Body of pancreas (tissue), 4 donors: ENCODE data around the gene KCNT2. TPM values are rescaled to one million over a fixed set of nuclear protein-coding genes. Genes with fewer than 3 reads are reported as not detected.

Experiments used
- ATAC-seq: fragments of 150-250 bp; one replicate; pipeline ENCODE4 v1.9.1; 2016
- DNase-seq, 4 donors: peaks; one replicate each; pipeline ENCODE4 v3.0.0-alpha.2; 2019
- H3K27ac ChIP-seq, 4 donors: fragments of 200-600 bp; sonication (generic); 1 replicate in 3 of 4; 2 replicates in 1 of 4; pipeline versions ENCODE4 v1.5.1 to v1.6.1; 2016 to 2019; ENCODE audit warnings: mild to moderate bottlenecking in 1 of 4, mixed read lengths in 1 of 4, moderate library complexity in 1 of 4
- H3K27me3 ChIP-seq, 2 donors: fragments of 200-600 bp; sonication (generic); one replicate each; pipeline ENCODE4 v1.6.0; 2016; ENCODE audit warnings: mild to moderate bottlenecking in 1 of 2
- H3K36me3 ChIP-seq, 2 donors: fragments of 200-600 bp; sonication (generic); replicated peaks in 1 of 2; 2 replicates each; pipeline ENCODE4 v1.5.1; 2016; ENCODE audit warnings: low read depth in 2 of 2; ENCODE audit not compliant: insufficient read depth in 1 of 2
- H3K4me1 ChIP-seq: fragments of 200-600 bp; sonication (generic); one replicate; pipeline ENCODE4 v1.6.0; 2016
- H3K4me3 ChIP-seq, 2 donors: fragments of 200-600 bp; sonication (generic); 1 replicate in 1 of 2; 2 replicates in 1 of 2; pipeline ENCODE4 v1.5.1; 2016 to 2019
- H3K9me3 ChIP-seq, 3 donors: fragments of 200-600 bp; sonication (generic); 1 replicate in 2 of 3; 2 replicates in 1 of 3; pipeline ENCODE4 v1.5.1; 2016
- POLR2A ChIP-seq, 3 donors: fragments of 450-650 bp; IDR thresholded peaks; one replicate each; pipeline ENCODE4 v1.6.1; 2016; ENCODE audit warnings: antibody characterized with exemption in 3 of 3, mild to moderate bottlenecking in 2 of 3
- WGBS, 2 donors: methylation state at CpG; one replicate each; pipeline ENCODE4 v1.1.5; 2017; 5-methylcytosine and 5-hydroxymethylcytosine counted together
- intact Hi-C: fragments of 100-400 bp; cut with DNase I; formaldehyde crosslinking; loops from one replicate; pipeline ENCODE4 v1.15.1; 2023
- total RNA-seq, 2 donors: library from RNA; depleted of rRNA; stranded (reverse); fragments of >200 nt; gene quantifications; one replicate each; pipeline ENCODE4 v1.1.0, GENCODE V29; 2016
- TF ChIP-seq, protein P1 (sequence below), 7 experiments: fragments of 450-650 bp in 4 of 7; fragments of 200-600 bp in 3 of 7; sonication (generic) in 3 of 7; IDR thresholded peaks; one replicate each; pipeline ENCODE4 v1.5.1; 2016 to 2019; ENCODE audit warnings: antibody characterized with exemption in 7 of 7

Gene KCNT2
- total RNA-seq, 2 donors from 2014 or later, result 0.78 to 0.99 TPM

DNA sequence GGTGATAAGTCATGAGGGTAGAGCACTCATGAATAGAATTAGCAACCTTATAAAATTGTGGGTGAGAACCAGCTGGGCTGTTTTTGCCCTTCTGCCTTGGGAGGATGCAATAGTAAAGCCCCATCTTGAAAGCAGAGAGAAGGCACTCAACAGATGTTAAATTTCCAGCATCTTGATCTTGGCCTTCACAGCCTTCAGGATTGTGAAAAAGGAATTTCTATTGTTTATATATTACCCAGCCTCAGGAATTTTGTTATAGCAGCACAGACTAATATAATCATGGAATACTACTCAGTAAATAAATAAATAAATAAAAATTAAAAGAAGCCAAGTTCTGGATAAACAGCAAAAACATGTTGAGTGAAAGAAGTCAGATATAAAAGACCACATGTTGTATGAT is 175.2 kb downstream of the KCNT2 start:
- intact Hi-C loops, result no loop called here

DNA sequence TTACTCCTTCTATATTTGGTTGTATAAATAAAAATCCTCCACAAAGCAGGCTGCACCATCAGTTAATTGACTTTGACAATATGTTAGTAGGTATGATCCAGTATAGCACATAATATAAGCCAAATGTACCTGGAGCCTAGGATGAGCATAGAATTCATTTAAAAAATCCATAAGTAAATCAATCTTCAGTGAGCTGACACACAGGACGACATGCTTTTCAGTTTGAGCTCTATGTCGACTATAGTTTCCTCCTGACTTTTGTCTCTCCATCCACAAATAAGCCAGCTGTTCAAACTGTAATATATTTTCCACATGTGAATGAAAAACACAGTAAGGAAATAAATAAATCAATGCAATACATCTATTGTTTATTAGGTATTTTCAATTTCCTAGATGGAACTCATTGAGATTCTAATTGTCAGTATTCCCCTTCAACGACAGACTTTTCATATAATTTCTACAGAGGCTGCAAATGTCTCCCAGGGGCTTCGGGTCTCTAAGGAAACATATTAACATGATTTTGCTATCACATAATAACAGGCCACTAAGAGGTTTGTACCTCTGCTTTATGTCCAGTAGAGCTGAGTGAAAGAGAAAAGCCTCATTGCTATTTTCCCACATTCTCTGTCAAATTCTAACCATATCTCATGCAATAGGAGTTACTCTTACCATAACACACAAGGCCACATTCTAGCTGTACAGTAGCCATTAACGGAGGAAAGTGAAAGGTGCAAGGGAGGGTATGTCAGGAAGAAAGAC is 180.1 kb downstream of the KCNT2 start:
- ATAC-seq, result no peak
- H3K4me1 ChIP-seq, result peaks cover 18% of the 10 kb centered on the region
- H3K9me3 ChIP-seq, result no peaks in the 10 kb centered on the region
- no peak for DNase-seq
- H3K27me3 ChIP-seq, result no peaks in the 10 kb centered on the region
- H3K36me3 ChIP-seq, result no peaks in the 10 kb centered on the region
- no peak overlapping the region for H3K27ac ChIP-seq
- H3K4me3 ChIP-seq, result no peak overlapping the region
- intact Hi-C loops, result no loop called here
- 65 to 66% methylated on average over 5 of the region's 5 CpGs for WGBS, 2 donors
- TF ChIP-seq, protein P1, sequence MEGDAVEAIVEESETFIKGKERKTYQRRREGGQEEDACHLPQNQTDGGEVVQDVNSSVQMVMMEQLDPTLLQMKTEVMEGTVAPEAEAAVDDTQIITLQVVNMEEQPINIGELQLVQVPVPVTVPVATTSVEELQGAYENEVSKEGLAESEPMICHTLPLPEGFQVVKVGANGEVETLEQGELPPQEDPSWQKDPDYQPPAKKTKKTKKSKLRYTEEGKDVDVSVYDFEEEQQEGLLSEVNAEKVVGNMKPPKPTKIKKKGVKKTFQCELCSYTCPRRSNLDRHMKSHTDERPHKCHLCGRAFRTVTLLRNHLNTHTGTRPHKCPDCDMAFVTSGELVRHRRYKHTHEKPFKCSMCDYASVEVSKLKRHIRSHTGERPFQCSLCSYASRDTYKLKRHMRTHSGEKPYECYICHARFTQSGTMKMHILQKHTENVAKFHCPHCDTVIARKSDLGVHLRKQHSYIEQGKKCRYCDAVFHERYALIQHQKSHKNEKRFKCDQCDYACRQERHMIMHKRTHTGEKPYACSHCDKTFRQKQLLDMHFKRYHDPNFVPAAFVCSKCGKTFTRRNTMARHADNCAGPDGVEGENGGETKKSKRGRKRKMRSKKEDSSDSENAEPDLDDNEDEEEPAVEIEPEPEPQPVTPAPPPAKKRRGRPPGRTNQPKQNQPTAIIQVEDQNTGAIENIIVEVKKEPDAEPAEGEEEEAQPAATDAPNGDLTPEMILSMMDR (IDR thresholded peaks at IDR 0.05), result no peak
- no peak for TF ChIP-seq POLR2A (IDR thresholded peaks at IDR 0.05)

More for the DNA sequence above, 175.2 kb downstream of the KCNT2 start:
- Histone ChIP-seq H3K9me3 (no peaks in the 10 kb centered on the region), H3K27me3 (no peaks in the 10 kb centered on the region), H3K36me3 (no peaks in the 10 kb centered on the region), H3K4me1 (peaks cover under 1% of the 10 kb centered on the region), H3K4me3 (no peak overlapping the region), H3K27ac (no peak overlapping the region)
- TF ChIP-seq, protein P1 (IDR thresholded peaks at IDR 0.05), result no peak
- TF ChIP-seq POLR2A (IDR thresholded peaks at IDR 0.05), result no peak
- ATAC-seq (no peak), DNase-seq (no peak)

DNA sequence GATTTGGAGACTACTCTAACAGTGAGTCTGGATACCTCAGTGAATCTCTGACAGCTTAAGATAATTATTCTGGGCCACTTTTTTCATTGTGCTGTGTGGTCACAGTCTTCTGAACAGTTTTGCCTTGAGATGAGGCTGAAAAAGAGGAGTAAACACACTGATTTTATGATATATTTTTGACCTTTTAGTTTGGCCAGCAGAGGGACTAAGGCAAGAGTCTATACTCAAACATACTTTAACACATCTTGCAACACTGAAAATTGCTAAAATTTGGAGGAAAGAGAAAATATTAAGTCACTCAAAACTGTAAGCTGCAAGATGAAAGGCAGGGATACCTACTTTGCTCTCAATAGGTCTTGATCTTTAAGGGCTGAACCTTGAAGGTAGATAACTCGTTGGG is 182.7 kb downstream of the KCNT2 start:
- Histone ChIP-seq H3K36me3 (no peaks in the 10 kb centered on the region), H3K4me1 (peaks cover 24% of the 10 kb centered on the region), H3K27me3 (no peaks in the 10 kb centered on the region), H3K4me3 (no peak overlapping the region), H3K9me3 (no peaks in the 10 kb centered on the region), H3K27ac (no peak overlapping the region)
- TF ChIP-seq, protein P1 (IDR thresholded peaks at IDR 0.05), result no peak
- TF ChIP-seq POLR2A (IDR thresholded peaks at IDR 0.05), result no peak
- intact Hi-C loops, result no loop called here
- DNase-seq, result no peak
- 65 to 90% methylated on average over 1 of the region's 1 CpG for WGBS, 2 donors
- ATAC-seq, result no peak

DNA sequence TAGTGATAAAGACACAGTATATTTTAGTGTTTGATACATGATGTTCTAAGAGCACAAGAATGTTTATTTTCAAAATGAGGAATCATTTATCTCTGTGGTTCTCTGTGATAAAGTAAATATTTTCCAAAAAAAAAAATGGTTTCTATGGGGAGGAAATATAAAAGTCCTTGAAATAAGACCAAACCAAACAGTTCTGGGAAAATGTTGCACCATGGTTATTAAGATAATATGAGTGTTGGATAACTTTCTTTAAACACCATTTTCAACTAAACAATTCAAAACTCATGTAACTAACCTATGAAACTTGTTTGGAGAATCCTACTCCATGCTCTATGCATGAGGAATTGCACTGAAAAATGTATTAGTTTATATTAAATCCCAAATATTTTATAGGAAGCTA is 184.6 kb downstream of the KCNT2 start:
- intact Hi-C loops, result no loop called here
- H3K27ac ChIP-seq, result peak overlapping the region in 2 of 4 donors; percentile 30 to 64
- DNase-seq, result no peak

More for the DNA sequence above, 184.6 kb downstream of the KCNT2 start:
- no peak overlapping the region for H3K4me3 ChIP-seq
- H3K27me3 ChIP-seq, result no peaks in the 10 kb centered on the region
- H3K9me3 ChIP-seq, result no peaks in the 10 kb centered on the region
- H3K4me1 ChIP-seq, result peaks cover 24% of the 10 kb centered on the region
- peak; percentile 91 for ATAC-seq
- TF ChIP-seq, protein P1 (IDR thresholded peaks at IDR 0.05), result no peak
- no peak for TF ChIP-seq POLR2A (IDR thresholded peaks at IDR 0.05)
- no peaks in the 10 kb centered on the region for H3K36me3 ChIP-seq
